Epithelial cell of esophagus (primary cell): ENCODE results near the gene EYA4.

Experiments used
- DNase-seq: peaks from one replicate; pipeline ENCODE4 v3.0.0; 2010; ENCODE audit warnings: low read depth
- H3K4me3 ChIP-seq: 2 replicates; pipeline ENCODE4 v1.5.1; 2011; ENCODE audit warnings: mild to moderate bottlenecking, low read length, control low read depth
- TF ChIP-seq, protein P1 (sequence below): IDR thresholded peaks from 2 replicates; pipeline ENCODE4 v1.5.1; 2011; ENCODE audit warnings: low read depth, mild to moderate bottlenecking, low read length, control low read depth, inconsistent platforms; ENCODE audit not compliant: insufficient read depth; ENCODE audit errors: missing control alignments

The EYA4 gene

DNA sequence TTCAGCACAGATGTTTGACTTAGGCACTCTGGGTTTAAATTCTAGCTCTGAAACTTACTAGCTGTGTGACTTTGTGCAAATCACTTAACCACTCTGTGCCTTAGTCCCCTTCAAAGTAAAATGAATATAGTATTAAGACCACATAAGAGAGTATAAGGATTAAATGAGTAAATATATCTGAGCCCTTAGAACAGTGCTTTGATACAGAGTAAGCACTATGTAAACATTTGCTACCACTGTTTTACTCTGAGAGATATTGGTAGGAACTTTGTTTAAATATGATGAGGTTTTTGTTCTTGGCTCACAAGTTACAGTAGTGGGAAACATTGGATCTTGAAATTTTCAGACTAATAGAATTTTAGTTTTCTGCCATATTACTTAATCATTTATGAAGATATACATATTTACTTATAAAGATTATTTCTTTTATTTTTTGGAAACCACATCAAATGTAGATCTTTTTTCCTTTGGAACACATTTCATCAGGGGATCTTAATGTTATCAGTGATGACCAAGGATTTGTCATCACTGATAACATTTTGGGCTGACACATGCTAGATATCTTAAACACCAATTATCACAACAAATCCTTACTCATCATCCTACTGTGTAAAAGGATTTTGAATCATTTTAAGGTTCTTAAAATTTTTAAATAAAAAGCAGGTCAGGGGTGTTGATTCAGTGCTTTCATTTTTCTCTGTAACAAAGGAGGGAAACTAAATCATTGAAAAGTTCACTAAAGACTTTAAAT is 226.2 kb downstream of the EYA4 start:
- no peak overlapping the region for H3K4me3 ChIP-seq
- TF ChIP-seq, protein P1, sequence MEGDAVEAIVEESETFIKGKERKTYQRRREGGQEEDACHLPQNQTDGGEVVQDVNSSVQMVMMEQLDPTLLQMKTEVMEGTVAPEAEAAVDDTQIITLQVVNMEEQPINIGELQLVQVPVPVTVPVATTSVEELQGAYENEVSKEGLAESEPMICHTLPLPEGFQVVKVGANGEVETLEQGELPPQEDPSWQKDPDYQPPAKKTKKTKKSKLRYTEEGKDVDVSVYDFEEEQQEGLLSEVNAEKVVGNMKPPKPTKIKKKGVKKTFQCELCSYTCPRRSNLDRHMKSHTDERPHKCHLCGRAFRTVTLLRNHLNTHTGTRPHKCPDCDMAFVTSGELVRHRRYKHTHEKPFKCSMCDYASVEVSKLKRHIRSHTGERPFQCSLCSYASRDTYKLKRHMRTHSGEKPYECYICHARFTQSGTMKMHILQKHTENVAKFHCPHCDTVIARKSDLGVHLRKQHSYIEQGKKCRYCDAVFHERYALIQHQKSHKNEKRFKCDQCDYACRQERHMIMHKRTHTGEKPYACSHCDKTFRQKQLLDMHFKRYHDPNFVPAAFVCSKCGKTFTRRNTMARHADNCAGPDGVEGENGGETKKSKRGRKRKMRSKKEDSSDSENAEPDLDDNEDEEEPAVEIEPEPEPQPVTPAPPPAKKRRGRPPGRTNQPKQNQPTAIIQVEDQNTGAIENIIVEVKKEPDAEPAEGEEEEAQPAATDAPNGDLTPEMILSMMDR = no peak
- no peak for DNase-seq

DNA sequence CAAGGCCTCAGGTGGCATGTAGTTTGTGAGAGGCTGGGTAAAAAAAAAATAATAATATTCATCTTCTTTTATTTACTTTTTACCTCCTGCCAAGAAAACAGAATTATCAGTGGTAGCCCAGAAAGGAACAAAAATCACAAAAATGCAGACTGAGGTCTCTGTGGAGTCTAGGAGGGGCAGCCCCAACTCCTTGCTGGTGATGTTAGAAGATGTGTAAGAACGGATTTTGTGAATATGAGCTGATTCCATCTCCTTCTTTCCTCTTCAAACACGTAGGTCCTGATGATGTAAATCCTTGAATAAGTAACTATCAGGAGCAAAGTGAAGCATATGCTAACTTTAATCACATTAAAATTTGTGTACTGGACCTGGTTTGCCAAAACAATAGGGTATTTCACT is 226.8 kb downstream of the EYA4 start:
- DNase-seq = no peak
- no peak overlapping the region for H3K4me3 ChIP-seq

DNA sequence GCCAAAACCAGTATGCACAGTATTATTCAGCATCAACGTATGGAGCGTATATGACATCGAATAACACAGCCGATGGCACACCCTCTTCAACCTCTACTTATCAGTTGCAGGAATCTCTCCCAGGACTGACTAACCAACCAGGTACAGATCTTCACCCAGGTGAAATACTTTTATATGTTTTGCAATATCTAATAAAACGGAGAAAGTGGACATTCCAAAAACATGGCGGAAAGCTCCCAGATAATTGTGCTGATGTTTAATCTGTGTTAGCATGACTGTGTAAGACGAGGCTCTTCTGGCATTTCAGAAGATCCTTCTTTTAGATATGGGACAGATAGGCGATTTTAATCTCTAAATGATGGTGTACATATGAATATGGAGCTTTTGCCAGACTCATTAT is 227.4 kb downstream of the EYA4 start:
- DNase-seq = no peak
- H3K4me3 ChIP-seq = no peak overlapping the region
- TF ChIP-seq, protein P1 = no peak

More for the DNA sequence above, 226.8 kb downstream of the EYA4 start:
- TF ChIP-seq, protein P1 = no peak

DNA sequence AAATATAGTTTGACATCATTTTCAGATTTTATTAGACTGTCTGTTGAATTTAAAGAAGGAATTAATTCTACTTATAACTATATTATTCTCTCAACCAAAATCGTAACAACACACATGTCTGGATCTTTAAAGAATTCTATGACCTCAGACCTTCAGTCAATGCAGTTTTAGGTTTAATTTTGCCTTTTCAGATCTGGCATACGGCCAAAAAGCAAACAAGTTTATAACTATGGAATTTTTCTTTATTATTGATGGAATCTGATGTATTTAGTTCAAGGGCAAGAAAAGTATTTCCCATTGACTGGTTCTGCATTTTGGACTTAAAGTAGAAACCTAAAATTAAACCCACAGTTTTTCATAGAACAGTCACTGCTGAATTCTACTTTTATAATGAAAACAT is 233.4 kb downstream of the EYA4 start:
- TF ChIP-seq, protein P1 = no peak
- no peak overlapping the region for H3K4me3 ChIP-seq
- no peak for DNase-seq

DNA sequence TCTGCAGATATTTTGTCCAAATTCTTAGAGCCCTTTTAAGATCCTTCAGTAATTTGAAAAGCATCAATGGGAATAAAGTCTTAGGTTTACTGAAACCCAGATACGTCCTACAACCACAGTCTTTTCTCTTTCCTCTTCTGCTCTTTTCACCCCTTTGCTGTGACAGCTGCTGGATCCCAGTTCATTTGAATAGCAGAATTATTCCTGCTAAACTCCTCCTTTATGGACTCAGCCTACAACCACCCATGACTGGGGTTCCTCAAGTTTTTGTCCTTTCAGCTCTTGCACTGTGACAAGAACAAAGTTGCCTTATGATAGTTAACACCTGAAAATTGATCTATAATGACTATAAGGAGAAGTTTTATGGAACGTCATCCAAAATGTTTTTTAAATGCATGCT is 237.5 kb downstream of the EYA4 start:
- H3K4me3 ChIP-seq = no peak overlapping the region
- TF ChIP-seq, protein P1 = no peak
- DNase-seq = no peak

DNA sequence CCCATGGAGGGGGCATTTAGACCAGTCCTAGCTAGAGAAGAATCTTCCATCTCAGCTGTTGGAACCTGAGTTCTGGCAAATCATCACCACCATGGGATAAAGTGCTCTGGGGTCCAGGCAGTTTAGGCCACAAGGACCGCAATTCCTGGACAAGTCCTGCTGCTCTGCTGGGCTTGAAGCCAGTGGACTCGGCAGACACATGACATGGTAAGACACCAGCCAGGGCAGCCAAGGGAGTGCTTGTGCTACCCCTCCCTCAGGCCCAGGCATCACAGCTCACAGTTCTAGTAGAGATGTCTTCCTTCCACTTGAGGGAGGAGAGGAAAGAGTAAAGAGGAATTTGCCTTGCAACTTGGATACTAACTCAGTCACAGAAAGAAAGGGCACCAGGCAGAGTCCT is 246.0 kb downstream of the EYA4 start:
- TF ChIP-seq, protein P1 = no peak
- DNase-seq = no peak
- H3K4me3 ChIP-seq = no peak overlapping the region
